ENCODE measurements around the gene MAPKAPK5. TPM values are rescaled to one million over a fixed set of nuclear protein-coding genes. Genes with fewer than 3 reads are reported as not detected.

Gene MAPKAPK5
- total and polyA plus RNA-seq, 2 of the 13 experiments (the other 11 are each of a cell fraction or from before 2014, with no cell fraction given): 43.2 to 58.2 TPM

DNA sequence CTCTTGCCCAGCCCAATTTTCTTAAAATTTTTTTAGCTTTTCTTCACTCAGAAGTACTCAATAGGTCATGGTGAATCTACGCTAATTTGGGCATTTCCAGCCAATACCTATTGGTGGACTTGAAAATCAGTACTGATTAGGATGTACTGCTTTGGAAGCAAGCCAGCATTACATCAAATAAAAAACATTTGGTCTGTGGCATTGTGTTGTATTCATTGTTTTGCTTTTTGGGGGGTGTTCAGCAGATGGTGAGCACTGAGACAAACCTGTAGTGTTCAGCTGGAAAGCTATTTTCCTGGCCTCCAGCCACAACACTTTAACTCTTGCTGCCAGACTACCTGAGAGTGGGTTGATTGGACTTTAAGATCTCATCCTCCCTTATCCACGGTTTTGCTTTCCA lies 4.0 kb downstream of the MAPKAPK5 start:
- 88% methylated on average over 2 of the region's 2 CpGs for WGBS (ENCODE audit: low lambda C conversion rate)
- Histone ChIP-seq H3K79me2 (ENCODE audit: insufficient read depth, low read length) (peaks cover 59% of the 10 kb centered on the region), H3K4me2 (ENCODE audit: low read depth, low read length) (no peak overlapping the region), H3K4me3 (replicated peaks in 1 of 3; ENCODE audit: insufficient read depth in 1 of 3, low read depth in 2 of 3, low read length in 3 of 3) (no peak overlapping the region), H4K20me1 (ENCODE audit: insufficient read depth, low read length) (no peaks in the 10 kb centered on the region), H3K27me3 (ENCODE audit: control insufficient read depth in 1 of 2, insufficient read depth in 2 of 2, low read length in 2 of 2) (no peaks in the 10 kb centered on the region; a peak in 1 of 5 replicates), H3K36me3 (replicated peaks in 1 of 2; ENCODE audit: control insufficient read depth in 1 of 2, insufficient read depth in 2 of 2, low read length in 2 of 2) (peaks cover 3 to 19% of the 10 kb centered on the region in 2 experiments; a peak in 2 of 5 replicates), H3K9ac (ENCODE audit: insufficient read depth, low read depth, low read length) (no peak overlapping the region), H3K9me3 (ENCODE audit: low read length) (no peaks in the 10 kb centered on the region), H2AFZ (ENCODE audit: low read length) (no peak overlapping the region), H3K27ac (ENCODE audit: extremely low read length, insufficient read depth, low read length) (no peak overlapping the region), H3K4me1 (ENCODE audit: insufficient read depth, low read length) (peaks cover 29% of the 10 kb centered on the region)
- DNase-seq (ENCODE audit: low spot score): no peak
- POLR2A ChIA-PET: no interaction called here
- no peak for ATAC-seq
- in situ Hi-C loops (cut with HindIII; ENCODE audit: extremely low pct_ligation_motif_present, low pct_unique_long_range_greater_than_20kb): no loop called here
- BruUV-seq (replicated peaks): no TSS peak
- FAIRE-seq: no peak
- intact Hi-C loops (cut with micrococcal nuclease; ENCODE audit: unreplicated experiment): loop anchor here (10.0 kb wide), 1 partner anchor 169 kb away; the partner anchor contains the start of genes ERP29 and TMEM116
- CTCF ChIA-PET (ENCODE audit: low intra/inter-chr PET ratio, low total read pairs): no interaction called here
- TF ChIP-seq FOXM1 (CRISPR knock-in tag; IDR thresholded peaks at IDR 0.05): no peak
- TF ChIP-seq SYNCRIP (IDR thresholded peaks at IDR 0.05; ENCODE audit: insufficient read depth, low read depth, low read length): no peak
- no peak for TF ChIP-seq DR1 (CRISPR knock-in tag; IDR thresholded peaks at IDR 0.05)
- TF ChIP-seq, protein P1, sequence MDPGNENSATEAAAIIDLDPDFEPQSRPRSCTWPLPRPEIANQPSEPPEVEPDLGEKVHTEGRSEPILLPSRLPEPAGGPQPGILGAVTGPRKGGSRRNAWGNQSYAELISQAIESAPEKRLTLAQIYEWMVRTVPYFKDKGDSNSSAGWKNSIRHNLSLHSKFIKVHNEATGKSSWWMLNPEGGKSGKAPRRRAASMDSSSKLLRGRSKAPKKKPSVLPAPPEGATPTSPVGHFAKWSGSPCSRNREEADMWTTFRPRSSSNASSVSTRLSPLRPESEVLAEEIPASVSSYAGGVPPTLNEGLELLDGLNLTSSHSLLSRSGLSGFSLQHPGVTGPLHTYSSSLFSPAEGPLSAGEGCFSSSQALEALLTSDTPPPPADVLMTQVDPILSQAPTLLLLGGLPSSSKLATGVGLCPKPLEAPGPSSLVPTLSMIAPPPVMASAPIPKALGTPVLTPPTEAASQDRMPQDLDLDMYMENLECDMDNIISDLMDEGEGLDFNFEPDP (CRISPR knock-in tag; conservative IDR thresholded peaks at IDR 0.05): no peak
- no peak for TF ChIP-seq ZNF572 (CRISPR knock-in tag; IDR thresholded peaks at IDR 0.05)
- TF ChIP-seq, protein P2, sequence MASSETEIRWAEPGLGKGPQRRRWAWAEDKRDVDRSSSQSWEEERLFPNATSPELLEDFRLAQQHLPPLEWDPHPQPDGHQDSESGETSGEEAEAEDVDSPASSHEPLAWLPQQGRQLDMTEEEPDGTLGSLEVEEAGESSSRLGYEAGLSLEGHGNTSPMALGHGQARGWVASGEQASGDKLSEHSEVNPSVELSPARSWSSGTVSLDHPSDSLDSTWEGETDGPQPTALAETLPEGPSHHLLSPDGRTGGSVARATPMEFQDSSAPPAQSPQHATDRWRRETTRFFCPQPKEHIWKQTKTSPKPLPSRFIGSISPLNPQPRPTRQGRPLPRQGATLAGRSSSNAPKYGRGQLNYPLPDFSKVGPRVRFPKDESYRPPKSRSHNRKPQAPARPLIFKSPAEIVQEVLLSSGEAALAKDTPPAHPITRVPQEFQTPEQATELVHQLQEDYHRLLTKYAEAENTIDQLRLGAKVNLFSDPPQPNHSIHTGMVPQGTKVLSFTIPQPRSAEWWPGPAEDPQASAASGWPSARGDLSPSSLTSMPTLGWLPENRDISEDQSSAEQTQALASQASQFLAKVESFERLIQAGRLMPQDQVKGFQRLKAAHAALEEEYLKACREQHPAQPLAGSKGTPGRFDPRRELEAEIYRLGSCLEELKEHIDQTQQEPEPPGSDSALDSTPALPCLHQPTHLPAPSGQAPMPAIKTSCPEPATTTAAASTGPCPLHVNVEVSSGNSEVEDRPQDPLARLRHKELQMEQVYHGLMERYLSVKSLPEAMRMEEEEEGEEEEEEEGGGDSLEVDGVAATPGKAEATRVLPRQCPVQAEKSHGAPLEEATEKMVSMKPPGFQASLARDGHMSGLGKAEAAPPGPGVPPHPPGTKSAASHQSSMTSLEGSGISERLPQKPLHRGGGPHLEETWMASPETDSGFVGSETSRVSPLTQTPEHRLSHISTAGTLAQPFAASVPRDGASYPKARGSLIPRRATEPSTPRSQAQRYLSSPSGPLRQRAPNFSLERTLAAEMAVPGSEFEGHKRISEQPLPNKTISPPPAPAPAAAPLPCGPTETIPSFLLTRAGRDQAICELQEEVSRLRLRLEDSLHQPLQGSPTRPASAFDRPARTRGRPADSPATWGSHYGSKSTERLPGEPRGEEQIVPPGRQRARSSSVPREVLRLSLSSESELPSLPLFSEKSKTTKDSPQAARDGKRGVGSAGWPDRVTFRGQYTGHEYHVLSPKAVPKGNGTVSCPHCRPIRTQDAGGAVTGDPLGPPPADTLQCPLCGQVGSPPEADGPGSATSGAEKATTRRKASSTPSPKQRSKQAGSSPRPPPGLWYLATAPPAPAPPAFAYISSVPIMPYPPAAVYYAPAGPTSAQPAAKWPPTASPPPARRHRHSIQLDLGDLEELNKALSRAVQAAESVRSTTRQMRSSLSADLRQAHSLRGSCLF (CRISPR knock-in tag; IDR thresholded peaks at IDR 0.05; ENCODE audit: borderline replicate concordance): no peak
- TF ChIP-seq, protein P3, sequence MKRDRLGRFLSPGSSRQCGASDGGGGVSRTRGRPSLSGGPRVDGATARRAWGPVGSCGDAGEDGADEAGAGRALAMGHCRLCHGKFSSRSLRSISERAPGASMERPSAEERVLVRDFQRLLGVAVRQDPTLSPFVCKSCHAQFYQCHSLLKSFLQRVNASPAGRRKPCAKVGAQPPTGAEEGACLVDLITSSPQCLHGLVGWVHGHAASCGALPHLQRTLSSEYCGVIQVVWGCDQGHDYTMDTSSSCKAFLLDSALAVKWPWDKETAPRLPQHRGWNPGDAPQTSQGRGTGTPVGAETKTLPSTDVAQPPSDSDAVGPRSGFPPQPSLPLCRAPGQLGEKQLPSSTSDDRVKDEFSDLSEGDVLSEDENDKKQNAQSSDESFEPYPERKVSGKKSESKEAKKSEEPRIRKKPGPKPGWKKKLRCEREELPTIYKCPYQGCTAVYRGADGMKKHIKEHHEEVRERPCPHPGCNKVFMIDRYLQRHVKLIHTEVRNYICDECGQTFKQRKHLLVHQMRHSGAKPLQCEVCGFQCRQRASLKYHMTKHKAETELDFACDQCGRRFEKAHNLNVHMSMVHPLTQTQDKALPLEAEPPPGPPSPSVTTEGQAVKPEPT (CRISPR knock-in tag; IDR thresholded peaks at IDR 0.05; ENCODE audit: low read depth): no peak
- TF ChIP-seq ZSCAN25 (CRISPR knock-in tag; IDR thresholded peaks at IDR 0.05): no peak
- TF ChIP-seq, protein P4, sequence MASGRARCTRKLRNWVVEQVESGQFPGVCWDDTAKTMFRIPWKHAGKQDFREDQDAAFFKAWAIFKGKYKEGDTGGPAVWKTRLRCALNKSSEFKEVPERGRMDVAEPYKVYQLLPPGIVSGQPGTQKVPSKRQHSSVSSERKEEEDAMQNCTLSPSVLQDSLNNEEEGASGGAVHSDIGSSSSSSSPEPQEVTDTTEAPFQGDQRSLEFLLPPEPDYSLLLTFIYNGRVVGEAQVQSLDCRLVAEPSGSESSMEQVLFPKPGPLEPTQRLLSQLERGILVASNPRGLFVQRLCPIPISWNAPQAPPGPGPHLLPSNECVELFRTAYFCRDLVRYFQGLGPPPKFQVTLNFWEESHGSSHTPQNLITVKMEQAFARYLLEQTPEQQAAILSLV (CRISPR knock-in tag; IDR thresholded peaks at IDR 0.05; ENCODE audit: borderline replicate concordance): no peak
- no peak for TF ChIP-seq SNAI1 (CRISPR knock-in tag; IDR thresholded peaks at IDR 0.05; ENCODE audit: borderline replicate concordance)
- no peak for TF ChIP-seq BRD4 (CRISPR knock-in tag; IDR thresholded peaks at IDR 0.05)
- TF ChIP-seq, protein P5, sequence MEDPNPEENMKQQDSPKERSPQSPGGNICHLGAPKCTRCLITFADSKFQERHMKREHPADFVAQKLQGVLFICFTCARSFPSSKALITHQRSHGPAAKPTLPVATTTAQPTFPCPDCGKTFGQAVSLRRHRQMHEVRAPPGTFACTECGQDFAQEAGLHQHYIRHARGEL (CRISPR knock-in tag; IDR thresholded peaks at IDR 0.05): no peak
- TF ChIP-seq, protein P6, sequence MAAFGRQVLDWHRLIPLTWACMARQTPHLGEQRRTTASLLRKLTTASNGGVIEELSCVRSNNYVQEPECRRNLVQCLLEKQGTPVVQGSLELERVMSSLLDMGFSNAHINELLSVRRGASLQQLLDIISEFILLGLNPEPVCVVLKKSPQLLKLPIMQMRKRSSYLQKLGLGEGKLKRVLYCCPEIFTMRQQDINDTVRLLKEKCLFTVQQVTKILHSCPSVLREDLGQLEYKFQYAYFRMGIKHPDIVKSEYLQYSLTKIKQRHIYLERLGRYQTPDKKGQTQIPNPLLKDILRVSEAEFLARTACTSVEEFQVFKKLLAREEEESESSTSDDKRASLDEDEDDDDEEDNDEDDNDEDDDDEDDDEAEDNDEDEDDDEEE (CRISPR knock-in tag; IDR thresholded peaks at IDR 0.05): no peak
- no peak for TF ChIP-seq HDAC6 (IDR thresholded peaks at IDR 0.05; ENCODE audit: low read depth, low read length)

Data from HepG2 (cell line).